SK-N-SH (cell line): Measurements from ENCODE around the gene PRKN. TPM values are rescaled to one million over a fixed set of nuclear protein-coding genes. Genes with fewer than 3 reads are reported as not detected.

ENCODE experiments used
- CTCF ChIA-PET: fragments of 300-600, 350-600 bp; formaldehyde crosslinking; extraction: SDS; loops from one replicate; lab custom pipeline; 2021; lab: Yijun Ruan, JAX
- POLR2A ChIA-PET: fragments of 350-600 bp; sonication (Branson Sonifier 250); formaldehyde crosslinking; extraction: SDS; loops from one replicate; lab custom pipeline; 2020; ENCODE audit warnings: antibody characterized with exemption, inconsistent platforms; lab: Yijun Ruan, JAX
- DNase-seq: peaks from one replicate; pipeline ENCODE4 v3.0.0; 2012
- H2AFZ ChIP-seq: fragments of 200-600 bp; sonication (generic); 2 replicates; pipeline ENCODE4 v1.8.1; 2016; ENCODE audit warnings: antibody characterized with exemption, mild to moderate bottlenecking, low read depth
- H3F3A ChIP-seq: fragments of 200-600 bp; sonication (generic); replicated peaks from 2 replicates; pipeline ENCODE3; 2016; ENCODE audit warnings: antibody characterized with exemption, mild to moderate bottlenecking; ENCODE audit not compliant: insufficient read depth
- H3K27ac ChIP-seq, 2 experiments: fragments of 200-500 bp in 1 of 2; fragments of 200-600 bp in 1 of 2; sonication (Bioruptor generic) in 1 of 2; sonication (generic), shearing (Covaris generic) in 1 of 2; 2 replicates each; pipeline versions ENCODE4 v1.5.1 to v1.6.1; 2014 to 2016; ENCODE audit warnings: low read depth in 2 of 2, inconsistent platforms in 1 of 2, low read length in 1 of 2, mild to moderate bottlenecking in 1 of 2, mixed read lengths in 1 of 2
- H3K27me3 ChIP-seq: fragments of 200-600 bp; sonication (generic), shearing (Covaris generic); 2 replicates; pipeline ENCODE4 v1.6.1; 2016; ENCODE audit warnings: mixed run types; ENCODE audit not compliant: insufficient read depth
- H3K36me3 ChIP-seq, 2 experiments: fragments of 200-500 bp in 1 of 2; fragments of 200-600 bp in 1 of 2; sonication (Bioruptor generic) in 1 of 2; sonication (generic) in 1 of 2; replicated peaks in 1 of 2; 2 replicates each; pipeline versions ENCODE3 to v1.5.1; 2014 to 2016; ENCODE audit warnings: low read length in 1 of 2, mild to moderate bottlenecking in 1 of 2; ENCODE audit not compliant: insufficient read depth in 2 of 2, control insufficient read depth in 1 of 2
- H3K4me1 ChIP-seq, 2 experiments: fragments of 200-500 bp in 1 of 2; fragments of 200-600 bp in 1 of 2; sonication (Bioruptor generic) in 1 of 2; sonication (generic), shearing (Covaris generic) in 1 of 2; 2 replicates each; pipeline versions ENCODE4 v1.5.1 to v1.6.1; 2014 to 2016; ENCODE audit warnings: low read depth in 1 of 2, low read length in 1 of 2, mixed run types in 1 of 2; ENCODE audit not compliant: insufficient read depth in 2 of 2, control insufficient read depth in 1 of 2
- H3K4me2 ChIP-seq: fragments of 200-600 bp; sonication (generic), shearing (Covaris generic); 2 replicates; pipeline ENCODE4 v1.6.1; 2017; ENCODE audit warnings: mixed run types
- H3K4me3 ChIP-seq, 2 experiments: fragments of 200-500 bp in 1 of 2; fragments of 200-600 bp in 1 of 2; sonication (Bioruptor generic) in 1 of 2; sonication (generic), shearing (Covaris generic) in 1 of 2; 2 replicates each; pipeline versions ENCODE4 v1.5.1 to v1.8.1; 2014 to 2016; ENCODE audit warnings: low read depth in 2 of 2, inconsistent platforms in 1 of 2, low read length in 1 of 2, mild to moderate bottlenecking in 1 of 2, mixed read lengths in 1 of 2, moderate library complexity in 1 of 2
- H3K79me2 ChIP-seq: fragments of 200-600 bp; sonication (generic); 2 replicates; pipeline ENCODE4 v1.8.1; 2017; ENCODE audit warnings: mild to moderate bottlenecking; ENCODE audit not compliant: insufficient read depth
- H3K9ac ChIP-seq: fragments of 200-600 bp; sonication (generic); 2 replicates; pipeline ENCODE4 v1.6.1; 2017; ENCODE audit warnings: mixed run types
- H3K9me2 ChIP-seq: fragments of 200-600 bp; sonication (generic); 2 replicates; pipeline ENCODE4 v1.6.1; 2017; ENCODE audit warnings: mixed run types
- H3K9me3 ChIP-seq: fragments of 200-600 bp; sonication (generic); 2 replicates; pipeline ENCODE4 v1.6.1; 2017; ENCODE audit warnings: mixed run types, mild to moderate bottlenecking, moderate library complexity
- H4K20me1 ChIP-seq: fragments of 200-600 bp; sonication (generic); 2 replicates; pipeline ENCODE4 v1.6.1; 2017; ENCODE audit warnings: mild to moderate bottlenecking, mixed run types; ENCODE audit not compliant: insufficient read depth
- CHD2 ChIP-seq: fragments of 150-350 bp; IDR thresholded peaks from 2 replicates; pipeline ENCODE4 v1.6.1; 2018; ENCODE audit warnings: low read length; ENCODE audit not compliant: partially characterized antibody
- ELF1 ChIP-seq: IDR thresholded peaks from 2 replicates; pipeline ENCODE4 v1.4.0; 2012
- EP300 ChIP-seq, 2 experiments: IDR thresholded peaks; 2 replicates each; pipeline versions ENCODE4 v1.4.0 to v1.6.1; 2012; ENCODE audit warnings: borderline replicate concordance in 1 of 2, low read depth in 1 of 2, low read length in 1 of 2
- FOXJ3 ChIP-seq: sonication (generic); formaldehyde crosslinking; IDR thresholded peaks from 2 replicates; pipeline ENCODE4 v1.5.1; 2020; ENCODE audit warnings: mild to moderate bottlenecking, missing genetic modification reagents
- IRF3 ChIP-seq: fragments of 150-350 bp; IDR thresholded peaks from 2 replicates; pipeline ENCODE4 v1.6.1; 2016; ENCODE audit warnings: mild to moderate bottlenecking, low read depth, low read length
- MAX ChIP-seq: IDR thresholded peaks from 2 replicates; pipeline ENCODE4 v1.4.0; 2012; ENCODE audit warnings: low read depth
- MEF2A ChIP-seq: IDR thresholded peaks from 2 replicates; pipeline ENCODE4 v1.4.0; 2012; ENCODE audit warnings: low read depth, borderline replicate concordance
- MXI1 ChIP-seq: IDR thresholded peaks from 2 replicates; pipeline ENCODE4 v1.6.1; 2012; ENCODE audit warnings: mild to moderate bottlenecking, low read depth, low read length, improper control_type of control experiment
- NFIC ChIP-seq: IDR thresholded peaks from 2 replicates; pipeline ENCODE4 v1.4.0; 2012; ENCODE audit warnings: borderline replicate concordance
- PBX3 ChIP-seq: IDR thresholded peaks from 2 replicates; pipeline ENCODE4; 2012
- POLR2AphosphoS5 ChIP-seq: IDR thresholded peaks from 2 replicates; pipeline ENCODE4 v1.6.1; 2012; ENCODE audit warnings: low read depth, low read length
- RCOR1 ChIP-seq: fragments of 150-350 bp; IDR thresholded peaks from 2 replicates; pipeline ENCODE4 v1.6.1; 2017; ENCODE audit warnings: antibody characterized with exemption, low read length
- SIN3A ChIP-seq: IDR thresholded peaks from 2 replicates; pipeline ENCODE4 v1.6.1; 2012; ENCODE audit warnings: low read depth, mild to moderate bottlenecking, low read length, moderate library complexity, borderline replicate concordance
- TCF12 ChIP-seq: IDR thresholded peaks from 2 replicates; pipeline ENCODE4 v1.4.0; 2012
- ZBTB33 ChIP-seq: IDR thresholded peaks from 2 replicates; pipeline ENCODE4 v1.4.0; 2012; ENCODE audit warnings: low read depth, borderline replicate concordance
- WGBS: methylation state at CpG from one replicate; pipeline ENCODE4 v1.1.6; 2017; ENCODE audit warnings: low lambda C conversion rate; 5-methylcytosine and 5-hydroxymethylcytosine counted together
- polyA plus RNA-seq, 3 experiments: library from polyadenylated mRNA; depleted of rRNA; stranded (reverse); fragments of >200 nt; gene quantifications; 2 replicates each; pipeline ENCODE4 v1.2.3, GENCODE V29; 2012

PRKN gene
- polyA plus RNA-seq, 1 of the 3 experiments (the other 2 are of a cell fraction): 0.76 TPM

- DNase-seq: no peak
- no peak overlapping the region for H3K9ac ChIP-seq
- H3K9me2 ChIP-seq: no peaks in the 10 kb centered on the region
- TF ChIP-seq POLR2AphosphoS5: no peak
- no peak for TF ChIP-seq ELF1
- no peak for TF ChIP-seq CHD2
- no peak for TF ChIP-seq MXI1
- TF ChIP-seq, all 33 proteins: peak for 0
- ChIA-PET POLR2A (no interaction called here), CTCF (interaction anchor here (1.1 to 1.5 kb wide), 2 partner anchors 20 to 311 kb away, joined by 3 to 5 read pairs; no protein-coding TSS in a partner anchor)
- Histone ChIP-seq H3F3A (no peaks in the 10 kb centered on the region), H4K20me1 (no peaks in the 10 kb centered on the region), H3K27me3 (no peaks in the 10 kb centered on the region), H2AFZ (no peak overlapping the region), H3K9me3 (no peaks in the 10 kb centered on the region), H3K36me3 (no peaks in the 10 kb centered on the region), H3K79me2 (no peaks in the 10 kb centered on the region), H3K4me3 (no peak overlapping the region), H3K4me2 (no peak overlapping the region), H3K27ac (no peak overlapping the region), H3K4me1 (peaks cover 0 to 27% of the 10 kb centered on the region in 2 experiments; a peak in 2 of 4 replicates)
- WGBS: 85% methylated on average over 9 of the region's 9 CpGs
Observed at GRCh38 chr6:161413355-161413771, 1314.2 kb downstream of the PRKN start.

- POLR2A ChIA-PET: no interaction called here
Observed at GRCh38 chr6:161412795-161413194, 1314.8 kb downstream of the PRKN start.

More at GRCh38 chr6:161412795-161413194, 1314.8 kb downstream of the PRKN start:
- no peaks in the 10 kb centered on the region for H3K9me3 ChIP-seq
- no peak overlapping the region for H3K4me2 ChIP-seq
- peaks cover 3% of the 10 kb centered on the region for H3F3A ChIP-seq
- H3K36me3 ChIP-seq: no peaks in the 10 kb centered on the region
- H3K9ac ChIP-seq: no peak overlapping the region
- 88% methylated on average over 5 of the region's 5 CpGs for WGBS
- peaks cover 0 to 24% of the 10 kb centered on the region in 2 experiments; a peak in 2 of 4 replicates for H3K4me1 ChIP-seq
- H3K4me3 ChIP-seq: no peak overlapping the region
- H3K27ac ChIP-seq: no peak overlapping the region
- no peaks in the 10 kb centered on the region for H3K9me2 ChIP-seq
- no peak for DNase-seq
- no peaks in the 10 kb centered on the region for H3K27me3 ChIP-seq
- no peaks in the 10 kb centered on the region for H3K79me2 ChIP-seq
- CTCF ChIA-PET: interaction anchor here (1.1 to 1.5 kb wide), 2 partner anchors 19 to 311 kb away, joined by 3 to 5 read pairs; no protein-coding TSS in a partner anchor
- H4K20me1 ChIP-seq: no peaks in the 10 kb centered on the region
- H2AFZ ChIP-seq: no peak overlapping the region
- TF ChIP-seq ZBTB33: no peak
- no peak for TF ChIP-seq SIN3A
- TF ChIP-seq IRF3: no peak
- no peak for TF ChIP-seq RCOR1
- no peak for TF ChIP-seq EP300 (IDR thresholded peaks at IDR 0.05; ENCODE audit: borderline replicate concordance in 1 of 2, low read depth in 1 of 2, low read length in 1 of 2)
- no peak for TF ChIP-seq MAX
- TF ChIP-seq TCF12: no peak
- TF ChIP-seq PBX3: no peak
- TF ChIP-seq FOXJ3 (CRISPR knock-in tag): no peak
- no peak for TF ChIP-seq NFIC
- no peak for TF ChIP-seq POLR2AphosphoS5
- no peak for TF ChIP-seq MEF2A
